Measurements from ENCODE around the gene AEBP2. TPM values are rescaled to one million over a fixed set of nuclear protein-coding genes. Genes with fewer than 3 reads are reported as not detected.
"Not testable (repeated sequence)": the region's sequence is repeated elsewhere in the genome, so short reads cannot be mapped to it uniquely, and the experiment has no call there.

Gene AEBP2
- total RNA-seq, 2 donors from 2014 or later, result 29.3 to 51.7 TPM

DNA sequence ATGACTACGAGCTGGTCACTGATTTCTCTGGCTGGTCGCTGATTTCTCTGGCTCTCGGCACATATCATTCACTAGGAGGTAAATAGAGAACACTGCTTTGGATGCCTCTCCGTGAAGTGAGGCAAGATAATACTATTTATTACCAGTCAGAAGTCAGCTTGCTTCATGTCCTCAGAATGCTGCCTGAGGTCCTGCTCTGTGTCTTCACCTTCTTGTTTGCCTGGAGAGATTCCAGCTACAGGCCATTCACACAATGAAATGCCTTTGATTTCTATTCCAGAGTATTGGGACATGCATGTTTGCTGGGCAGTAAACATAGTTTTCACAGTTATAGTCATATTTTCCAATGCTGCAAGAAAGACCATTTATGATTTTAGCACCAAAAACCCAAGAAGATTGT lies 106.7 kb downstream of the AEBP2 start:
- no peak for TF ChIP-seq CTCF (IDR thresholded peaks at IDR 0.05)
- no peak for TF ChIP-seq POLR2AphosphoS5 (IDR thresholded peaks at IDR 0.05)
- no peak for TF ChIP-seq POLR2A (IDR thresholded peaks at IDR 0.05)
- Histone ChIP-seq H3K36me3 (no peaks in the 10 kb centered on the region), H3K9me3 (no peaks in the 10 kb centered on the region), H3K27ac (peak overlapping the region in 1 of 2 donors; percentile 27), H3K27me3 (replicated peaks; ENCODE audit: insufficient read depth) (no peaks in the 10 kb centered on the region), H3K4me1 (replicated peaks) (no peaks in the 10 kb centered on the region), H3K4me3 (no peak overlapping the region)
- peak; percentile 4 for DNase-seq (ENCODE audit: low spot score)
- intact Hi-C loops (cut with DNase I), result no loop called here
- 17% methylated on average over 4 of the region's 4 CpGs for WGBS

- intact Hi-C loops (cut with DNase I), result no loop called here
- H3K9me3 ChIP-seq, result no peaks in the 10 kb centered on the region
- no peaks in the 10 kb centered on the region for H3K36me3 ChIP-seq
- TF ChIP-seq POLR2A (IDR thresholded peaks at IDR 0.05) (no peak), POLR2AphosphoS5 (IDR thresholded peaks at IDR 0.05) (no peak), CTCF (IDR thresholded peaks at IDR 0.05) (no peak)
- H3K27ac ChIP-seq, result peak overlapping the region; percentile 27 to 48
- H3K4me1 ChIP-seq (replicated peaks), result no peaks in the 10 kb centered on the region
- WGBS, result 6% methylated on average over 7 of the region's 7 CpGs
- no peak overlapping the region for H3K4me3 ChIP-seq
- DNase-seq (ENCODE audit: low spot score), result peak; percentile 24
- no peaks in the 10 kb centered on the region for H3K27me3 ChIP-seq (replicated peaks; ENCODE audit: insufficient read depth)
Measured at GRCh38 chr12:19546611-19547162, 107.4 kb downstream of the AEBP2 start.

- DNase-seq (ENCODE audit: low spot score), result no peak
- intact Hi-C loops (cut with DNase I), result no loop called here
Measured at GRCh38 chr12:19547271-19547671, 108.0 kb downstream of the AEBP2 start.

DNA sequence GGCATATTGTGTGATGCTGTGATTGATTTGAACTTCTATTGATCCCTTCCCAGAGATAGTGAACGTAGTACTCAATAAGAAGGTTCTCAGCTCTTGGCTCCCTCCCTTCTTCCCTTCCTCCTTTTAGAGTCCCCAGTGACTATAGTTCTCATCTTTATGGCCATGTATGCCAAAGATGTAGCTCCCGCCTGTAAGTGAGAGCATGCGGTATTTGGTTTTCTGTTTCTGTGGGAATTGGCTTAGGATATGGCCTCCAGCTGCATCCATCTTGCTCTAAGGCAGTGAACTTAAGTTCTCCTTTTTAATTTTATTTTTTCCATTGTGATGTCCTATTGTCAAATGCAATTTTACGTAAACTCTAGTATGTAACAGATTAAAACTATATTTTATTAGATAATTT lies 109.5 kb downstream of the AEBP2 start:
- Histone ChIP-seq H3K27ac (no peak overlapping the region), H3K4me3 (no peak overlapping the region), H3K4me1 (replicated peaks) (no peaks in the 10 kb centered on the region), H3K36me3 (no peaks in the 10 kb centered on the region), H3K27me3 (replicated peaks; ENCODE audit: insufficient read depth) (no peaks in the 10 kb centered on the region), H3K9me3 (no peaks in the 10 kb centered on the region)
- intact Hi-C loops (cut with DNase I), result no loop called here
- DNase-seq (ENCODE audit: low spot score), result no peak
- WGBS, result 94% methylated on average over 4 of the region's 4 CpGs
- TF ChIP-seq CTCF (IDR thresholded peaks at IDR 0.05) (no peak), POLR2A (IDR thresholded peaks at IDR 0.05) (no peak), POLR2AphosphoS5 (IDR thresholded peaks at IDR 0.05) (no peak)

More at GRCh38 chr12:19547271-19547671, 108.0 kb downstream of the AEBP2 start:
- Histone ChIP-seq H3K27ac (peak overlapping the region; percentile 27 to 48), H3K27me3 (replicated peaks; ENCODE audit: insufficient read depth) (no peaks in the 10 kb centered on the region), H3K9me3 (no peaks in the 10 kb centered on the region), H3K4me3 (no peak overlapping the region), H3K36me3 (no peaks in the 10 kb centered on the region), H3K4me1 (replicated peaks) (no peaks in the 10 kb centered on the region)
- TF ChIP-seq POLR2A (IDR thresholded peaks at IDR 0.05), result no peak
- no peak for TF ChIP-seq POLR2AphosphoS5 (IDR thresholded peaks at IDR 0.05)
- no peak for TF ChIP-seq CTCF (IDR thresholded peaks at IDR 0.05)

- no peak for TF ChIP-seq CTCF (IDR thresholded peaks at IDR 0.05)
- TF ChIP-seq POLR2A (IDR thresholded peaks at IDR 0.05), result no peak
- TF ChIP-seq POLR2AphosphoS5 (IDR thresholded peaks at IDR 0.05), result no peak
- intact Hi-C loops (cut with DNase I), result no loop called here
- 69% methylated on average over 4 of the region's 4 CpGs for WGBS
Measured at GRCh38 chr12:19550626-19551025, 111.3 kb downstream of the AEBP2 start.

DNA sequence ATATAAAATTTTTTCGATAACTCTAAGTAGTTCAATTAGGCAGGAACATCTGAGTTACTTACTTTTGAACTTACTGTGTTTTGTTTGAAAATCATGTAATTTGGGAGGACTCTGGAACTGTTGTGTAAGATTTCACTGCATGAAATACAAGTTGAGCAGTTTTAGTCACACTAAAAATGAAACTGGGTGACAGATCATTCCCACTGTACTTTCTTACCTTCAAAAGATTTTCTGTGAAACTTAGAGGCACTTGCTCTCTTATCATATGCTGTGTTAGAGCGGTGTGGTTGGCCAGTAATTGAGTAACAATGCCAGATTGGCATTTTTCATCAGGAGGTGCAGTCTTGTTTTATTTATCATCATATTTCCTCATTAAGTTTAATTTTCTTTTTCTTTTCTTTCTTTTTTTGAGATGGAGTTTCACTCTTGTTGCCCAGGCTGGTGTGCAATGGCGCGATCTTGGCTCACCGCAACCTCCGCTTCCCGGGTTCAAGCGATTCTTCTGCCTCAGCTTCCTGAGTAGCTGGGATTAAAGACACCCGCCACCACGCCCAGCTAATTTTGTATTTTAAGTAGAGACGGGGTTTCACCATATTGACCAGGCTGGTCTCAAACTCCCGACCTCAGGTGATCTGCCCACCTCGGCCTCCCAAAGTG lies 113.3 kb downstream of the AEBP2 start:
- H3K36me3 ChIP-seq; H3K27me3 ChIP-seq (replicated peaks; ENCODE audit: insufficient read depth); H3K9me3 ChIP-seq; H3K4me3 ChIP-seq; intact Hi-C loops (cut with DNase I); H3K4me1 ChIP-seq (replicated peaks); H3K27ac ChIP-seq; DNase-seq (ENCODE audit: low spot score): not testable (repeated sequence)
- WGBS, result 95% methylated on average over 13 of the region's 13 CpGs

More at GRCh38 chr12:19550626-19551025, 111.3 kb downstream of the AEBP2 start:
- no peak for DNase-seq (ENCODE audit: low spot score)
- no peak overlapping the region for H3K27ac ChIP-seq
- no peaks in the 10 kb centered on the region for H3K9me3 ChIP-seq
- H3K4me3 ChIP-seq, result no peak overlapping the region
- no peaks in the 10 kb centered on the region for H3K4me1 ChIP-seq (replicated peaks)
- no peaks in the 10 kb centered on the region for H3K27me3 ChIP-seq (replicated peaks; ENCODE audit: insufficient read depth)
- H3K36me3 ChIP-seq, result no peaks in the 10 kb centered on the region
